Astrocyte (in vitro differentiated cells and primary cell): ENCODE data around the gene STK40. TPM values are rescaled to one million over a fixed set of nuclear protein-coding genes. Genes with fewer than 3 reads are reported as not detected.

Experiments used
- DNase-seq: peaks from one replicate; pipeline ENCODE4 v3.0.0-alpha.2; 2010; ENCODE audit warnings: low read depth
- FAIRE-seq: peaks from 2 replicates; lab custom pipeline; 2011; peaks lifted over from hg19 to GRCh38; lab: Jason Lieb, UNC
- H2AFZ ChIP-seq: 2 replicates; pipeline ENCODE4 v1.6.0; 2012; ENCODE audit warnings: low read depth, low read length, inconsistent platforms
- H3K27ac ChIP-seq: 2 replicates; pipeline ENCODE4 v1.5.1; 2011; ENCODE audit warnings: low read depth, low read length, inconsistent platforms
- H3K27me3 ChIP-seq: 2 replicates; pipeline ENCODE4 v1.6.0; 2011; ENCODE audit warnings: low read length, inconsistent platforms; ENCODE audit not compliant: insufficient read depth
- H3K36me3 ChIP-seq: 2 replicates; pipeline ENCODE4 v1.5.1; 2011; ENCODE audit warnings: low read length, inconsistent platforms; ENCODE audit not compliant: insufficient read depth
- H3K4me1 ChIP-seq: 2 replicates; pipeline ENCODE4 v1.5.1; 2011; ENCODE audit warnings: low read length, inconsistent platforms; ENCODE audit not compliant: insufficient read depth
- H3K4me2 ChIP-seq: 2 replicates; pipeline ENCODE4 v1.6.0; 2012; ENCODE audit warnings: low read length, inconsistent platforms
- H3K4me3 ChIP-seq: 2 replicates; pipeline ENCODE4 v1.5.1; 2011; ENCODE audit warnings: low read depth, mild to moderate bottlenecking, low read length, inconsistent platforms; ENCODE audit not compliant: insufficient read depth
- H3K79me2 ChIP-seq: 2 replicates; pipeline ENCODE4 v1.6.0; 2012; ENCODE audit warnings: mild to moderate bottlenecking, low read length, inconsistent platforms; ENCODE audit not compliant: insufficient read depth
- H3K9ac ChIP-seq: 2 replicates; pipeline ENCODE4 v1.6.0; 2012; ENCODE audit warnings: mild to moderate bottlenecking, low read length, inconsistent platforms
- H3K9me3 ChIP-seq: 2 replicates; pipeline ENCODE4 v1.5.1; 2012; ENCODE audit warnings: low read depth, mild to moderate bottlenecking, low read length, inconsistent platforms; ENCODE audit not compliant: insufficient read depth
- H4K20me1 ChIP-seq: 2 replicates; pipeline ENCODE4 v1.6.0; 2012; ENCODE audit warnings: low read length, inconsistent platforms; ENCODE audit not compliant: insufficient read depth
- H3K27ac Mint-ChIP-seq: one replicate; pipeline ENCODE4 v1.8.0; 2021; ENCODE audit warnings: mild to moderate bottlenecking, mixed read lengths; ENCODE audit not compliant: unreplicated experiment
- H3K27me3 Mint-ChIP-seq: one replicate; pipeline ENCODE4 v1.8.0; 2021; ENCODE audit warnings: low read depth, mixed read lengths; ENCODE audit not compliant: unreplicated experiment
- H3K36me3 Mint-ChIP-seq: one replicate; pipeline ENCODE4 v1.8.0; 2021; ENCODE audit warnings: low read depth, mixed read lengths; ENCODE audit not compliant: unreplicated experiment
- H3K4me1 Mint-ChIP-seq: one replicate; pipeline ENCODE4 v1.8.0; 2021; ENCODE audit warnings: low read depth, mixed read lengths; ENCODE audit not compliant: unreplicated experiment
- H3K4me3 Mint-ChIP-seq: one replicate; pipeline ENCODE4 v1.8.0; 2021; ENCODE audit warnings: mild to moderate bottlenecking, moderate library complexity, mixed read lengths; ENCODE audit not compliant: unreplicated experiment
- H3K9me3 Mint-ChIP-seq: one replicate; pipeline ENCODE4 v1.8.0; 2021; ENCODE audit warnings: mild to moderate bottlenecking, mixed read lengths; ENCODE audit not compliant: unreplicated experiment
- EZH2 ChIP-seq: IDR thresholded peaks from 2 replicates; pipeline ENCODE4 v1.6.1; 2012; ENCODE audit warnings: mild to moderate bottlenecking, low read length, inconsistent platforms; ENCODE audit not compliant: insufficient read depth
- total RNA-seq: library from RNA; stranded (reverse); gene quantifications from 2 replicates; pipeline ENCODE4 v1.2.1, GENCODE V29; 2021
- TF ChIP-seq, protein P1 (sequence below): IDR thresholded peaks from 2 replicates; pipeline ENCODE4 v1.5.1; 2011; ENCODE audit warnings: low read depth, mild to moderate bottlenecking, inconsistent platforms, low read length, moderate library complexity; ENCODE audit not compliant: insufficient read depth

The STK40 gene
- total RNA-seq, 1 donor from 2014 or later, result 71.1 TPM

DNA sequence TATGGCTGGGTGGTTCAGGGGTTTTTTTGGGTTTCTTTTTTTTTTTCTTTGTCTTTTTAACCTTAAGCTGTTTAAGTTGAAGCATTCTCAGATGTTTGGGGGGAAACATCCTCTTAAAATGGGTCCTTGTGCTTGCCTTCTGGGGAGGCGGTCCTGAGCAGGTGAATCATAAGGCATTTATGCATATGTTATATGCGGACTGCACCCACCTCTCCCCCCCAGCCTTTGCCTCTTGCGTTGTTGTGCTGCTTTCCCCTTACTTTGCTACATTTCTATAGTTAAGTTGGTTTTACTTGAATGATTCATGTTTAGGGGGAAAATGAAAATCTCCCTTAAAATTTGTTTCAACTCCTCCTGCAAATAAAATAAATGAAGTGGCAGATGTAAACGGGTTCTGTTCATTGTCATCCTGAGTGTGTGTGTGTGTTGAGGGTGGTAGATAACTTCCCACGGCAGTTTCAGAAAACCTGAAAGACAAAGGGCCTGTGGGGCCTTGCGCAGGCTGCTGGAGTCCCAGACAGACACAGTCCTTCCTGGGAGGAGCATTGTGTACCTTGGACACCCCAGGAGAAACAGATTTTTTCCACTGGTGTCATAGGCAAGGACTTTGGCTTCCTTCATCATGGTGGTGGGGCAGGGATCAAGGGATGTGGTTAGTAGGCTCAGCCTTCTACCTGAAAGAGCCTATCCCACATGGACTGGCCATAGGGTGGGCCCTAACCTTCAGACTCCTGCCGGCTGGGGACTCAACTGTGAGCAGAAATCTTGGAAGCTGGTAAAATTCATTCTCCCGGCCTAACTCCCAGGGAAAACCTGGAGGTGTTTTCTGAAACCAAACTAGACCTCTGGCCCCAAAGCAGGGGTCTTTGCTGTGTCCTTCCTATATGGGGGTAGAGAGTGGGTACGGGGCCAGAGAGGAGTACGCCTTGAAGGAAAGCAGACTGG is 80.5 kb downstream of the STK40 start:
- H3K4me1 Mint-ChIP-seq, result peaks cover 26% of the 10 kb centered on the region
- peak overlapping the region; percentile 21 for H3K4me3 Mint-ChIP-seq
- H3K9me3 Mint-ChIP-seq, result no peaks in the 10 kb centered on the region
- no peak overlapping the region for H3K9ac ChIP-seq
- H3K36me3 ChIP-seq, result peaks cover 29% of the 10 kb centered on the region
- DNase-seq (no peak), FAIRE-seq (no peak)
- H3K79me2 ChIP-seq, result peaks cover 6% of the 10 kb centered on the region
- no peak overlapping the region for H3K27ac ChIP-seq
- no peaks in the 10 kb centered on the region for H3K27me3 Mint-ChIP-seq
- H3K36me3 Mint-ChIP-seq, result peaks cover 42% of the 10 kb centered on the region
- H3K27me3 ChIP-seq, result no peaks in the 10 kb centered on the region
- peaks cover 49% of the 10 kb centered on the region for H4K20me1 ChIP-seq
- no peak for TF ChIP-seq EZH2
- TF ChIP-seq, protein P1, sequence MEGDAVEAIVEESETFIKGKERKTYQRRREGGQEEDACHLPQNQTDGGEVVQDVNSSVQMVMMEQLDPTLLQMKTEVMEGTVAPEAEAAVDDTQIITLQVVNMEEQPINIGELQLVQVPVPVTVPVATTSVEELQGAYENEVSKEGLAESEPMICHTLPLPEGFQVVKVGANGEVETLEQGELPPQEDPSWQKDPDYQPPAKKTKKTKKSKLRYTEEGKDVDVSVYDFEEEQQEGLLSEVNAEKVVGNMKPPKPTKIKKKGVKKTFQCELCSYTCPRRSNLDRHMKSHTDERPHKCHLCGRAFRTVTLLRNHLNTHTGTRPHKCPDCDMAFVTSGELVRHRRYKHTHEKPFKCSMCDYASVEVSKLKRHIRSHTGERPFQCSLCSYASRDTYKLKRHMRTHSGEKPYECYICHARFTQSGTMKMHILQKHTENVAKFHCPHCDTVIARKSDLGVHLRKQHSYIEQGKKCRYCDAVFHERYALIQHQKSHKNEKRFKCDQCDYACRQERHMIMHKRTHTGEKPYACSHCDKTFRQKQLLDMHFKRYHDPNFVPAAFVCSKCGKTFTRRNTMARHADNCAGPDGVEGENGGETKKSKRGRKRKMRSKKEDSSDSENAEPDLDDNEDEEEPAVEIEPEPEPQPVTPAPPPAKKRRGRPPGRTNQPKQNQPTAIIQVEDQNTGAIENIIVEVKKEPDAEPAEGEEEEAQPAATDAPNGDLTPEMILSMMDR, result no peak
- H3K9me3 ChIP-seq, result no peaks in the 10 kb centered on the region
- H3K27ac Mint-ChIP-seq, result peak overlapping the region; percentile 51
- H2AFZ ChIP-seq, result no peak overlapping the region
- H3K4me2 ChIP-seq, result peak overlapping the region; percentile 1
- peaks cover 23% of the 10 kb centered on the region for H3K4me1 ChIP-seq
- no peak overlapping the region for H3K4me3 ChIP-seq

DNA sequence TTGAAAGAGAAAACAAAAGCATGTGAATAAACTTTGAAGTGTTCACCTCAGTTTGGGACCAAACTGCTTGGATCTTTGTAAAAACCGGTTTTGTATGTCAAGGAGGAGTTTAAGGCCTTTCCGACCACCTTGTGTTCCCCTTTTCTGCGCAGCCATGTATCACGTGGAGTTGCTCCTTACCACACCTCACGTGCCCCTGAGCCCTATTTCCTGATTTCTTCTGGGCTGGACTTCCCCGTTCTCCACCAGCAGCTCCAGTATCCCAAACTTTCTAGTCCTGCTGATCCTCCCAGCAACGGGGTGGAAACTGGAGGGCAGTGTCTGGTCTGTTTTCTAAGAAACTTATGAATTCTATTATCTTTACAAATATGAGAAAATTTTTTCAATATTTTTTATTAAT is 81.2 kb downstream of the STK40 start:
- Mint-ChIP-seq H3K36me3 (peaks cover 39% of the 10 kb centered on the region), H3K27me3 (no peaks in the 10 kb centered on the region), H3K27ac (no peak overlapping the region), H3K4me1 (peaks cover 31% of the 10 kb centered on the region), H3K9me3 (no peaks in the 10 kb centered on the region), H3K4me3 (no peak overlapping the region)
- Histone ChIP-seq H3K27me3 (no peaks in the 10 kb centered on the region), H3K27ac (no peak overlapping the region), H3K4me2 (no peak overlapping the region), H3K79me2 (peaks cover 6% of the 10 kb centered on the region), H4K20me1 (peaks cover 55% of the 10 kb centered on the region), H3K4me1 (peaks cover 29% of the 10 kb centered on the region), H3K9me3 (no peaks in the 10 kb centered on the region), H3K4me3 (no peak overlapping the region), H3K36me3 (peaks cover 29% of the 10 kb centered on the region), H3K9ac (no peak overlapping the region), H2AFZ (no peak overlapping the region)
- no peak for TF ChIP-seq EZH2
- TF ChIP-seq, protein P1, result no peak
- FAIRE-seq (no peak), DNase-seq (no peak)
